ENCODE data around the gene PPP1R15B. TPM values are rescaled to one million over a fixed set of nuclear protein-coding genes. Genes with fewer than 3 reads are reported as not detected.

Gene PPP1R15B
- total RNA-seq, 1 experiment from 2014 or later, result 24.8 TPM

GRCh38 chr1:204409836-204410687 is 1.6 kb downstream of the PPP1R15B start:
- in situ Hi-C loops (cut with HindIII; ENCODE audit: low pct_unique_long_range_greater_than_20kb, low sequenced_read_pairs), result no loop called here
- DNase-seq (ENCODE audit: low read depth, low spot score), result peak; percentile 12

DNA sequence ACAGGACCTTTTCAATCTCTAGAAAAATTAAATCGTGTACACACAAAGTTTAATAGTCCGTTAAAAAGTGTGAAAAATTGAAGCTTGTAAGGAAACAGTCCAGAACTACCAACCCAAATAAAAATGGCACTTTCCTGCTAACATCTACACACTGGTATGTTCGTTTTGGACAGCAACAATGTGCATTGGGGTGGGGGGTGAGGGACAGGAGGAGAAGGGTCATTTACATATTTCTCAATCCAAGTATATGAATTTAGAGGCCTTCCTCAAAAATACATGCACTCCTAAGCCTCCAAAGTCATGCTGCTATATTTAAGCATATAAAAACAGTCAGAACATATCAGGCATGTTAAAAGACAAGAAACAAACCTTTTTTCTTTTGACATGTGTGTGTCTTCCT is 2.5 kb downstream of the PPP1R15B start:
- DNase-seq (ENCODE audit: low read depth, low spot score), result no peak
- in situ Hi-C loops (cut with HindIII; ENCODE audit: low pct_unique_long_range_greater_than_20kb, low sequenced_read_pairs), result no loop called here

GRCh38 chr1:204408602-204409001 is 3.0 kb downstream of the PPP1R15B start:
- in situ Hi-C loops (cut with HindIII; ENCODE audit: low pct_unique_long_range_greater_than_20kb, low sequenced_read_pairs), result no loop called here
- DNase-seq (ENCODE audit: low read depth, low spot score), result no peak

DNA sequence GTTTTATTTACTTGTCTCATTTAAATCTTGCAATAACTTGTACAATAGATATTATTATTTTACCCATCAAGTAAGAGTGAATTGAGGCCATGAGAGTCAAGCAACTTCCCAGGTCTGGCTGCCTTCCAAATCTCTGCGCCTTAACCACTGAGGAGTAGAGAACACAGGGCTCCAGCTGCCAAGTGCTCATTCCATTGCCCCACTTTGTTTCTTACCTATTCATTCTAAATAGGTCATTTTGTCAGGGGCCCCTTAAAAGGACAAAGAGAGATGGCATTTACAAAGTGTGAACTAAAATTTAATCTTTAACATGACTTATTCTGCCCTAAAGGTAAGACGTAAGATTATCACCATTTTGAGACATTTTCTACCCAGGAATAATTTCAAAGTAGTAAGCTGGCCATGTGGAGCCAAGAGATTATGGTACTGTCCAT is 3.5 kb downstream of the PPP1R15B start:
- in situ Hi-C loops (cut with HindIII; ENCODE audit: low pct_unique_long_range_greater_than_20kb, low sequenced_read_pairs), result no loop called here
- peak; percentile 53 for DNase-seq (ENCODE audit: low read depth, low spot score)

DNA sequence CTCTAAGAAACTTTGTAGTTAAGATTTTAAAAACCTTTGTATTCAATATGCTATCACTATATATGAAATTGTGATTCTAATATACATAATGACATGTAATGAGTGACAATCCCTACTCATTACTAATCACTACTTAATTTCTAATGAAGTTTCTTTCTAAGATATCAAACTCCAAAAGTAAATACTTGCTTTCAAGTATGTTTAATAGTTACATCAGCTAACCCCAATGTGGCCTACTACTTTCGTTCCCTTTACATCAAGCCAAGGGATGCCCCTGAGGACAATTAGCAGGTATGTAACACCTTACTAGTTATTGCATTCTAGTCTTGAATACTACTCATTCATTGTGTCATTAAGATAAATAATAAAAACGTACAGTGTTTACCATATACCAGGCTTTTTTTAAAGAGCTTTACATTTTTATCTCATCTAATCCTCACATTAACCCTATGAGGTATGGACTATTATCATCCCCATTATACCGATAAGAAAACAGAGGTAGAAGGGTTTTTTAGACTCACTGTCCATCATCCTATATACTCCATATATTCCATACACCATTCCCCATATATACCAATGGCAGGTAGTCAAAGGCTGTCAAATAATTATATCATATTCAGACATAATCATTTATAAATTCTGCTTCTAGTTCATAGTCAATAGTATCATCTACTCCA is 4.2 kb downstream of the PPP1R15B start:
- in situ Hi-C loops (cut with HindIII; ENCODE audit: low pct_unique_long_range_greater_than_20kb, low sequenced_read_pairs), result no loop called here
- no peak for DNase-seq (ENCODE audit: low read depth, low spot score)

DNA sequence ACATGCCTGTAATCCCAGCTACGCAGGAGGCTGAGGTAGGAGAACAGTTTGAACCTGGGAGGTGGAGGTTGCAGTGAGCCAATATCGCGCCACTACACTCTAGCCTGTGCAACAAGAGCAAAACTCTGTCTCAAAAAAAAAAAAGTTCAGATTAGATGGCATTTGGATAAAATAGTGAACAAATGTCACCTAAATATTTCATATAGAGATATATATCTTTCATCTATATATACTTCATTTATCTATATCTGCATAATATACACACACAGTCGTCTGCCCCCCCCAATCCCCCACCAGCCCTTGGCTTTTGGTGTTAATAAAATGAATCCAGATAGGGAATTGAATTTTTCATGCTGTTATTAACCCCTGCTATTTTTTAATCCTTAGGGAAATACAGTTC is 5.0 kb downstream of the PPP1R15B start:
- DNase-seq (ENCODE audit: low read depth, low spot score), result no peak
- in situ Hi-C loops (cut with HindIII; ENCODE audit: low pct_unique_long_range_greater_than_20kb, low sequenced_read_pairs), result no loop called here

DNA sequence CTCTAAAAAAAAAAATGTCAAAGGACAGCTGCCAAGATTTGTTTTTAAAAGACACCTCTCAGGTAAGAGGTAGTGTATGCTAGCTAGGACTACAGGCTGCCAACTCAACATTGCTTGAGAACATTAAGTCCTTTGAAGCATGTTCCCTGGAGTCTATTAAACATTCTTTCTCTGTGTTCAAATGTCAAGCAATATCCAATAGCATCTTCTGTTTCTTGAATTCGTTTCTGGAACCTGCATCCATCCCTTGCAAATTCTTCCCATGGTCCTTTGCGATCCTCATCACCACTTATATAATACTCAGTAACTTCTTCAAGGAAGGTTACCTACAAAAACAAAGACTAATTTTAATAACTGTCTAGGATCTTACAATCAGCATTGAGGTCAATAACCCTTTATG is 5.6 kb downstream of the PPP1R15B start:
- DNase-seq (ENCODE audit: low read depth, low spot score), result peak; percentile 74
- in situ Hi-C loops (cut with HindIII; ENCODE audit: low pct_unique_long_range_greater_than_20kb, low sequenced_read_pairs), result no loop called here

DNA sequence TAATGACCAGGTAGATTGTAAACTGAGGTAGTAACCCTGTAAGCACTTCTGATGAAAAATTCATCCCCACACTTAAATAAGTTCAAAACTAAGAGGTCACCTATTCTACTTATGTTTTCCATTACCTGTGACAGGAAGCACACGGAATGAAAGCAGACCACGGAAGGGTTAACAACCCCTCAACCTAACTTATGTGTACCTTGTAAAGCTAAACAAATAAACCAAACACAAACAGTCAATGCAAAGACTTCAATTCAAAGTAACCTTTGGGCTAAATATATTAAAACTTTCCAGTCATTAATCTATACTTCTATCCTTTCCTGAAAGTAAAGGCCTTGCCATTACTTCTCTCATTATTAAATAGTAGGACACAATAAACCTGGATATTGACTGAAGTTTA is 7.0 kb downstream of the PPP1R15B start:
- in situ Hi-C loops (cut with HindIII; ENCODE audit: low pct_unique_long_range_greater_than_20kb, low sequenced_read_pairs), result no loop called here
- no peak for DNase-seq (ENCODE audit: low read depth, low spot score)

DNA sequence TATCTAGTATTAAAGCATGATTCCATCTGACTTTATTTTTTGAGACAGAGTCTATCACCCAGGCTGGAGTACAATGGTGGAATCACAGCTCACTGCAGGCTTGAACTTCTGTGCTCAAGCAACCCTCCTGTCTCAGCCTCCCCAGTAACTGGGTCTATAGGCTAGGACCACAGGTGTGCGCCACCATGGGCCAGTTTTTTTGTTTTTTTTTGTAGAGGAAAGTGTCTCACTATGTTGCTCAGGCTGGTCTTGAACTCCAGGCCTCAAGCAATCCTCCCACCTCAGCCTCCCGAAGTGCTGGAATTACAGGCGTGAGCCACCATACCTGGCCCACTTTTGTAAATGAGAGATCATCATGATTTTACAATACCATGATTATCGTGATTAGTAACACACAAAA is 9.2 kb downstream of the PPP1R15B start:
- in situ Hi-C loops (cut with HindIII; ENCODE audit: low pct_unique_long_range_greater_than_20kb, low sequenced_read_pairs), result no loop called here
- no peak for DNase-seq (ENCODE audit: low read depth, low spot score)

DNA sequence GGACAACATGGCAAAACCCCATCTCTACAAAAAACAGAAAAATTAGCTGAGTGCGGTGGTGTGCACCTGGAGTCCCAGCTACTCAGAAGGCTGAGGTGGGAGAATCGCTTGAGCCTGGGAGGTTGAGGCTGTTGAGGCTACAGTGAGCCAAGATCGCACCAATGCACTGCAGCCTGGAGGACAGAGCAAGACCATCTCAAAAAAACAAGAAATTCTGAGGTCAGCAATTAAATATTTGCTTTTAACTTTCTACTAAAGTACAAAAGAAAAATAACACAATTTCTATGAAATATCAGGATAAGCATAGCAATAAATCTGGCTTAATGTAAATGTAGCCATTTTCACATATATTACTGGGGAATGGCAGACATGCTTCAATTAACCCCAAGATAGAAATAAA is 9.9 kb downstream of the PPP1R15B start:
- in situ Hi-C loops (cut with HindIII; ENCODE audit: low pct_unique_long_range_greater_than_20kb, low sequenced_read_pairs), result no loop called here
- no peak for DNase-seq (ENCODE audit: low read depth, low spot score)

DNA sequence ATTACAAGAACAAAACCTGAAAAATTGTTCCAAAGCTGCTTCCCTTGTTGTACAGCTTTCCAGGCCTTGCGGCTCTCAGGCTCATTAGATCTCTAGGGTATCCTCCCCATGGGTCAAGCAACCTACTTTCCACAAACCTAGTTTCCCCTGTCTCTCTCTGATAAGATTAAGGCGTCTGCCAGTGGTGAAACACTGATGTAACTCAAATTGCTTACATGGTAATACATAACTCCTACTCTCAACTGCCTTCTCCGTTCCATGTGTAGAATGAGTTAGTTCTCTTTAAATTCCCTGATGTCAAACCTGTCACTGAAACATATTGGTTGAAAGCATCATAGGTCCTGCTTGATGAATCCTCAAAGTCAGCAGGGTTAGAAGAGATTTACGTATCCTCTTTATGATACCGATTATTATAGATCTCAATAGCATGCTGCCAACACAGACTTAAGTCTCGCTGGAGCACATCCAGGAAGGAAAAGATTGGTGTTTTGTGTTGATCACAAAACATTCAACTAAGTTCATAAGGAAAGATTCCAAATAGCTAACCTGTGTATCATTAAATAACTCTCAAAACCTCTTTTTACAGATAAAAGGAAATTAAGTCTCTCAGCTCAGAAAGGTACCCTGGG is 10.6 kb downstream of the PPP1R15B start:
- in situ Hi-C loops (cut with HindIII; ENCODE audit: low pct_unique_long_range_greater_than_20kb, low sequenced_read_pairs), result no loop called here
- DNase-seq (ENCODE audit: low read depth, low spot score), result no peak

DNA sequence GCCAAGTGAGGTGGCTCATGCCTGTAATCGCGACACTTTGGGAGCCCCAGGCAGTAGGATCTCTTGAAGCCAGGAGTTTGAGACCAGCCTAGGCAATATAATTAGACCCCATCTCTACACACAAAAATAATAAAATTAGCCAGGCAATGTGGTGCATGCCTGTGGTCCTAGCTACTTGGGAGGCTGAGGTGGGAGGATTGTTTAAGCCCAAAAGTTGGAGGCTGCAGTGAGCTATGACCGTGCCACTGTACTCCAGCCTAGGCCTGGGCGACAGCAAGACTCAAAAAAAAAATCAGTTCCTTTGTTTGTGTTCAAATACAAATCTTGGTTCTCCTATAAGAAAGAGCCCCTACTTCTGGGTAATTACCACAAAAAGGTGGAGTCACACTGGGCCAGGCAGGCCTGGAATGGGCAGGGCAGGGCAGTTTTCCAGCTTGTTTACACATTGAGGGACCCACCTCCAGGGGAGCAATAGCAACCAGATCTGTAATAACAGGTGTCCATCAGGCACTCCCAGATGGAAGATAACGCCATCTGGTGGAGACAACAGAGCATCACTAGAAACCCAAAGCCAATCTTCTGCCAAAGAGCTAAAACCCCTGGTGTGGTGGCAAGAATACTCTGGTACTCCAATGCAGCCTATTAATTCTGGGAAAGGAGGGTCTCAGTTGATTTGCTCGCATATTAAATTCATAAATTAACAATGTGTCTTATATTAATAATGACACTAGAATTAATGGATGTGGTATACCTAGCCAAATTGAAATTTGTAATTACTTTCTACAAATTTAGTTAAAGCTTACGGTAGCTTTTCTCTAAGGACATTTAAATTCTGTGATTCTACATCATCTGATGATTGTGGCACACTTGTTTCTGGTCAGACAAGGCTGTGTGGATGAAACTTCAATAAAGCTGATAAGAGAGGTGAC is 13.2 kb downstream of the PPP1R15B start:
- DNase-seq (ENCODE audit: low read depth, low spot score), result peak; percentile 91
- in situ Hi-C loops (cut with HindIII; ENCODE audit: low pct_unique_long_range_greater_than_20kb, low sequenced_read_pairs), result no loop called here

GRCh38 chr1:204396015-204396583 is 15.5 kb downstream of the PPP1R15B start:
- in situ Hi-C loops (cut with HindIII; ENCODE audit: low pct_unique_long_range_greater_than_20kb, low sequenced_read_pairs), result no loop called here
- DNase-seq (ENCODE audit: low read depth, low spot score), result no peak

GRCh38 chr1:204391629-204392028 is 20.0 kb downstream of the PPP1R15B start:
- no peak for DNase-seq (ENCODE audit: low read depth, low spot score)
- in situ Hi-C loops (cut with HindIII; ENCODE audit: low pct_unique_long_range_greater_than_20kb, low sequenced_read_pairs), result no loop called here

DNA sequence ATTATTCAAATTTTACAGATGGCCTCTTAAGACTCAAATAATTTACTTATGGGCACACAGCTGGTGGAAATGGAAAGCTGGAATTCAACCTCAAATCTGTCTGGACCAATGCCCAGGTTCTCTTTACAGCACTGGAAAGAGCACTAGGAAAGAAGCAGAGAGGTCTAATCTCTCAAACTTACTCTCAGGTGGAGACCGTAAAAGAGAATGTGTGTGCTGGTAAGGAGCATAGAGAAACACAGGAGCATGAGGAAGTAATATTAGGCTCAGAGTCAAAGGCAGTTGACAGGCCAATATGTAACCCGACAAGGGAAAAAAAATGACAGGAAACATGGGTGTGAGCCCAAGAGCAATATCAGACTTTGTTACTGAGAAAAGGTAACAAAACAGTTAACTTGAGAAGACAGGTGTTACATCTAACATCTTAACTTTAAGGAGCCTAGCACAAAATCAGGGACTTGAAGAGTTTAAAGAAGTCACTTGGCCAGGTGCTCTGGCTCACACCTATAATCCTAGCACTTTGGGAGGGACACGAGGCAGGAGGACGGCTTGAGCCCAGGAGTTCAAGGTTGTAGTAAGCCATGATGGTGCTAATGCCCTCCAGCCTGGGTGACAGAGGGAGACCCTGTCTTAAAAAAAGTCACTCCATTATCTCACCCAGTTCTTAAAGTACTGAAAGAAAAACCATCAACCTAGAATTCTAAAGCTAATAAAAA is 20.7 kb downstream of the PPP1R15B start:
- DNase-seq (ENCODE audit: low read depth, low spot score), result no peak
- in situ Hi-C loops (cut with HindIII; ENCODE audit: low pct_unique_long_range_greater_than_20kb, low sequenced_read_pairs), result no loop called here

DNA sequence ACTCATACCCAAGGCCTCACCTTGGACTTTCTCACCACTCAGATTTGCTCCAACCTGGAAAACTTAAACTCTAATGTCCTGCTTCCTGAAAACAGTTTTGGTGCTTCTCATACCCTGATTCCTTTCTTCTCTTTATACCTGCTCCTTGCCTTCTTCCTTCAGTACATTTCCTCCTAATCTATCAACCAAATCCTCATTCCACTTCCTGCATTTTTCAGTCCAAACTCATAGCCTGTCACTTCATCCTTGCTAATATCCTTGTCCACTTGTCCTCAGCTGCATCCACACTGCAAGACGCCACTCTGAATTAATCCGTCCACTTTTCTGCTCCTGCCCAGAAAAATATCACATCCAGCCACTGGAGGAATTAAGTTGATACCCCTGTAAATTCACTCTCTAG is 25.9 kb downstream of the PPP1R15B start:
- DNase-seq (ENCODE audit: low read depth, low spot score), result no peak
- in situ Hi-C loops (cut with HindIII; ENCODE audit: low pct_unique_long_range_greater_than_20kb, low sequenced_read_pairs), result no loop called here
